ENCODE data around the gene SAMD13.

The SAMD13 gene

DNA sequence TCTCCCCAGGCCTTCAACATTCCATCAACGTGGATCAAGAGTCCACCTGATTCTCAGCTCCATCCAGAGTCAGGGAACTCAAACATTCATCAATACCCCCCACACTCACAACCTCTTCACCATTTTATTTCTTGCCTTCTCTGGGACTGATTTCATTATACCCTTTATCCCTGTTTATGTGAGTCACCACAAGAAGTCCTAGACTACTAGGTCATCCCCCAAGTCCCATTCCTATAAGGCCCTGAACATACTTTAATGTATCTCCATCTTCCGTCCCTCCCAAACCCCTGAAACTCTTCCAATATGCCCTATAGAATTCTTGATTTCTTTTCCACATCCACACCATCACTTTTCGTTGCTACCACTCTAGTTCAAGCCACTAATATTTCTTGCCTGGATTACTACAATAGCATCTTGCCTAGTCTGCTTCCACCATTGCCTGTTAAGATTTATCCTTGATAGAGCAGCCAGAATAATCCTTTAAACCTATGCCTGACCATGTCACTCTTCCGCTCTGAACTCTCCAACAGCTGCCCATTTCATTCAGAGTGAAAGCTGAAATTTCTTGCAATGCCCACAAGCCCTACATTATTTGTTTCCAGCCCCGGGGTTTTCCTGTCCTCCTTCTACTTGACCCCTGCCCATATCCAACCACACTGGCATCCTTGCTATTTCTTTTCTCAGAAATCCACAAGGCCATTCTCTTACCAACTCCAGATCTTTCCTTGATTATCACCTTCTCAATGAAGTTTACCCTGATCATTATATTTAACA lies 9.4 kb upstream of the SAMD13 start:
- no peak for DNase-seq (ENCODE audit: low spot score)
- in situ Hi-C loops (cut with MboI; ENCODE audit: low sequenced_read_pairs, unreplicated experiment) = no loop called here
- TF ChIP-seq, protein P1, sequence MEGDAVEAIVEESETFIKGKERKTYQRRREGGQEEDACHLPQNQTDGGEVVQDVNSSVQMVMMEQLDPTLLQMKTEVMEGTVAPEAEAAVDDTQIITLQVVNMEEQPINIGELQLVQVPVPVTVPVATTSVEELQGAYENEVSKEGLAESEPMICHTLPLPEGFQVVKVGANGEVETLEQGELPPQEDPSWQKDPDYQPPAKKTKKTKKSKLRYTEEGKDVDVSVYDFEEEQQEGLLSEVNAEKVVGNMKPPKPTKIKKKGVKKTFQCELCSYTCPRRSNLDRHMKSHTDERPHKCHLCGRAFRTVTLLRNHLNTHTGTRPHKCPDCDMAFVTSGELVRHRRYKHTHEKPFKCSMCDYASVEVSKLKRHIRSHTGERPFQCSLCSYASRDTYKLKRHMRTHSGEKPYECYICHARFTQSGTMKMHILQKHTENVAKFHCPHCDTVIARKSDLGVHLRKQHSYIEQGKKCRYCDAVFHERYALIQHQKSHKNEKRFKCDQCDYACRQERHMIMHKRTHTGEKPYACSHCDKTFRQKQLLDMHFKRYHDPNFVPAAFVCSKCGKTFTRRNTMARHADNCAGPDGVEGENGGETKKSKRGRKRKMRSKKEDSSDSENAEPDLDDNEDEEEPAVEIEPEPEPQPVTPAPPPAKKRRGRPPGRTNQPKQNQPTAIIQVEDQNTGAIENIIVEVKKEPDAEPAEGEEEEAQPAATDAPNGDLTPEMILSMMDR (IDR thresholded peaks at IDR 0.05; ENCODE audit: borderline replicate concordance, control extremely low read depth, extremely low read depth, insufficient read depth, missing control alignments) = no peak

DNA sequence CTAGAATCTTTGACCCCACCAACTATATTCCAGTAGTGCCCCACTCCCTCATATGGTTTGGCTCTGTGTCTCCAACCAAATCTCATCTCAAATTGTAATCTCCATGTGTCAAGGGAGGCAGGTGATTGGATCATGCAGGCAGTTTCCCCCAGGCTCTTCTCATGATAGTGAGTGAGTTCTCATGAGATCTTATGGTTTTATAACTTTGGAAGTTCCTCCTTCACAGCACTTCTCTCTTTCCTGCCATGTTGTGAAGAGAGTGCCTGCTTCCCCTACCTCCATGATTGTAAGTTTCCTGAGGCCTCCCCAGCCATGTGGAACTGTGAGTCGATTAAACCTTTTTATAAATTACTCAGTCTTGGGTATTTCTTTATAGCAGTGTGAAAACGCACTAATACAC lies 7.7 kb upstream of the SAMD13 start:
- TF ChIP-seq, protein P1 (IDR thresholded peaks at IDR 0.05; ENCODE audit: borderline replicate concordance, control extremely low read depth, extremely low read depth, insufficient read depth, missing control alignments) = no peak

DNA sequence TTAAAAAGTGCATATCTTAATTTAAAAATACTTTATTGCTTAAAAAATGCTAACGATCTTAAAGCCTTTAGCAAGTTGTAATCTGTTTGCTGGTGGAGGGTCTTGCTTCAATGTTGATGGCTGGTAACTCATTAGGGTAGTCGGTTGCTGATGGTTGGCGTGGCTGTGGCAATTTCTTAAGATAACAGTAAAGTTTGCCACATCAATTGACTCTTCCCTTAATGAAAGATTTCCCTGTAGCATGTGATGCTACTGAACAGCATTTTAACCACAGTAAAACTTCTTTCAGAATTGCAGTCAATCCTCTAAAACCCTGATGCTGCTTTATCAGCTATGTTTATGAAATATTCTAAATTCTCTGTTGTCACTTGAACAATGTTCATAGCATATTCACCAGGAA lies 6.8 kb upstream of the SAMD13 start:
- no peak for DNase-seq (ENCODE audit: low spot score)
- in situ Hi-C loops (cut with MboI; ENCODE audit: low sequenced_read_pairs, unreplicated experiment) = no loop called here
- TF ChIP-seq, protein P1 (IDR thresholded peaks at IDR 0.05; ENCODE audit: borderline replicate concordance, control extremely low read depth, extremely low read depth, insufficient read depth, missing control alignments) = no peak

More for the DNA sequence above, 7.7 kb upstream of the SAMD13 start:
- in situ Hi-C loops (cut with MboI; ENCODE audit: low sequenced_read_pairs, unreplicated experiment) = no loop called here
- no peak for DNase-seq (ENCODE audit: low spot score)

DNA sequence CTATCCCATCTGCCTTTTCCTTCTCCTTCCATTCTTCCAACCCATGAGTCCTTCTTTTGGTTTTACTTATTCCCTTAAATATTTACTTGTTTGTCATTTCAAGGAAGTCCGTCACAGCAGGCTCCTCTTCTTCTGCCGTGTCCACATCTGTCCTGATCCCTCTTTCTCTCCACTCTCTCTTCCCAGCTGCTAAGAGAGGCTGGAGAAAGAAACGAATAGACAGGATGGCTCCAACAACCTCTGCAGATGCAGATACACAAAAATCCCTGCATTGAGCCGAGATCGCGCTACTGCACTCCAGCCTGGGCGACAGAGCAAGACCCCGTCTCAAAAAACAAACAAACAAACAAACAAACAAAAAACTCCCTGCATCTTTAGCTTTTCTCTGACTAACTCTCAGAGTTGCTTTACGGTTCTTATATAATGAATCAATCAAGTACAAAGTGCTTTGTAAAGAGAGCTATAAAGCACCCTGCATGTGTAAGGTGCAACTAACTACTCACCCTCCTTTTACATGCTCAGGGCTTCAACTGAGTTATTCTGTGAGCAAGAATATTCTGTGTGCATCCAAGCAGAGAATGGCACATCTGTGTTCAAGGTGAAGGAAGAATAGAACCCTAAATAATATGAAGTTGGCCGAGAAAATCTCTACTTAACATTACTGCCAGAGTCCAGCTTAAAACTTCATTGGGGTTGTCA lies 3.8 kb upstream of the SAMD13 start:
- TF ChIP-seq, protein P1 (IDR thresholded peaks at IDR 0.05; ENCODE audit: borderline replicate concordance, control extremely low read depth, extremely low read depth, insufficient read depth, missing control alignments) = no peak
- no peak for DNase-seq (ENCODE audit: low spot score)
- in situ Hi-C loops (cut with MboI; ENCODE audit: low sequenced_read_pairs, unreplicated experiment) = no loop called here

DNA sequence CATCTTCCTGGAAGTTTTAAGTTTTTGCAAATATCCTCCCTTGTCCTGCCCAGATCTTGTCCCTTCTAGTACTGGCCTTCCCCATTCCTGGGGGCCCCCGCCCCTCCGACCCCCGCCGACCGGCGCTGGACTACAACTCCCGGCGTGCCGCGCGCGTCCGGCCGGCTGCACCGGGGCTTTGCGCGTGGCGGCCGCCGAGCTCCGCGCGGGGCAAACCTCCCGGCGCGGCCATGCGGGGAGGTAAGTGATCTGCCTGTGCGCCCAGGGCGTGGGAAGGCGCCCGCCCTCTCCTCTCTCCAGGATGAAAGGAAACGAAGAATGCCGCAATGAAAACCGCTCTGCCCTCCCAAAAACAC lies 3.2 kb upstream of the SAMD13 start:
- DNase-seq (ENCODE audit: low spot score) = peak; percentile 82
- in situ Hi-C loops (cut with MboI; ENCODE audit: low sequenced_read_pairs, unreplicated experiment) = no loop called here

DNA sequence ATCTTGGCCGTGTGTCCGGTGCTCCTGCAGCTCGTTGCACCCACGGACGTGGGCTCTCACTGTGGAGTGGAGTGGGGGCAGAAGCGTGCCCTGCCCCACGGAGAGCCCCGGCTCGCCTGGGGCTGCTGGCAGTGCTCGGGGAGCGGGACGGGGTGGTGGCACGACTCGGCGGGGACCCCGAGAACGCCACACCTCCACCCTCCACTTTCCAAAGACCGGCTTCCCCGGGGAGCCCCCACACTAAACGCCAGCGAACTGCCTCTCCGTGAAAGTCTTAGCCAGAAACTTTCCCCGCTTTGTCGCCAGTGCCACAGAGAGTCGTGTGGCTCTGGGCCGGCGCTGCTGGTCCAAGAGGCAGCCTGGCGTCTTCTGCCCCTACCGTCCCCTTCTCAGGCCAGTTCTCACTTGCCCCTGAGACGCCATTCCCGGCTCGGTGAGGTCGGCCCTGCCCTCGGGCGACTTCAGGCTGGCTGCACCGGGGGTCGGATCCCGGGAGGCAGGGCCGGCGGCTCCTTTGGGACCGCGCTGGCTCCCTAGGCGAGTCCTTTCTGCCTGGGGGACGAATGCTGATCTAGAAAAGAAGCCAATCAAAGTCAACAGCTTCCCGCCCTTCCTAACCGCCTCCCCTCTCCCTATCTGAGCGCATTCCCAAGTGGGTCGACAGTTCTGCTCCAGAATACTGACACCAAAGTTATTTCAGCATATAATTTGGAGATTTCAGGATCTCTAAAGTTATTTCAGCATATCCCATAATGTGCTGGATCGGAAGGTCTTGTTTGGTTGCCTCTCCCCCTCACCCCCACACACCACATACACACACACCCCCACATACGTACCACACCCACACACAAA lies 2.6 kb upstream of the SAMD13 start:
- TF ChIP-seq, protein P1 (IDR thresholded peaks at IDR 0.05; ENCODE audit: borderline replicate concordance, control extremely low read depth, extremely low read depth, insufficient read depth, missing control alignments) = no peak
- DNase-seq (ENCODE audit: low spot score) = peak; percentile 69
- in situ Hi-C loops (cut with MboI; ENCODE audit: low sequenced_read_pairs, unreplicated experiment) = no loop called here

More for the DNA sequence above, 3.2 kb upstream of the SAMD13 start:
- TF ChIP-seq, protein P1 (IDR thresholded peaks at IDR 0.05; ENCODE audit: borderline replicate concordance, control extremely low read depth, extremely low read depth, insufficient read depth, missing control alignments) = no peak

Data from GM13976 (cell line).